ENCODE measurements around the gene RBM23.

GRCh38 chr14:22883173-22883976 is 35.6 kb downstream of the RBM23 start, which contains the start of gene REM2:
- no peak for TF ChIP-seq CTCF (IDR thresholded peaks at IDR 0.05)
- TF ChIP-seq POLR2A (IDR thresholded peaks at IDR 0.05): no peak

Measured in uterus (tissue), 2 donors.